Endothelial cell (in vitro differentiated cells): Measurements from ENCODE around the gene NDE1. TPM values are rescaled to one million over a fixed set of nuclear protein-coding genes. Genes with fewer than 3 reads are reported as not detected.
A peak's percentile ranks its signal among the peaks of the same experiment; 100 is the strongest.
"Not testable (repeated sequence)": the region's sequence is repeated elsewhere in the genome, so short reads cannot be mapped to it uniquely, and the experiment has no call there.

ENCODE experiments used
- DNase-seq: peaks from one replicate; pipeline ENCODE4 v3.0.0; 2021; ENCODE audit warnings: low spot score
- H3K27ac Mint-ChIP-seq: one replicate; pipeline ENCODE4 v1.8.0; 2021; ENCODE audit warnings: mixed read lengths, inconsistent platforms; ENCODE audit not compliant: unreplicated experiment
- H3K27me3 Mint-ChIP-seq: one replicate; pipeline ENCODE4 v1.8.0; 2021; ENCODE audit warnings: mild to moderate bottlenecking, moderate library complexity, mixed read lengths, inconsistent platforms; ENCODE audit not compliant: unreplicated experiment
- H3K36me3 Mint-ChIP-seq: one replicate; pipeline ENCODE4 v1.8.0; 2021; ENCODE audit warnings: mild to moderate bottlenecking, low read depth, mixed read lengths, inconsistent platforms; ENCODE audit not compliant: unreplicated experiment
- H3K4me1 Mint-ChIP-seq: one replicate; pipeline ENCODE4 v1.8.0; 2021; ENCODE audit warnings: mild to moderate bottlenecking, mixed read lengths, inconsistent platforms; ENCODE audit not compliant: unreplicated experiment
- H3K4me3 Mint-ChIP-seq: one replicate; pipeline ENCODE4 v1.8.0; 2021; ENCODE audit warnings: mild to moderate bottlenecking, mixed read lengths, inconsistent platforms; ENCODE audit not compliant: unreplicated experiment
- H3K9me3 Mint-ChIP-seq: one replicate; pipeline ENCODE4 v1.8.0; 2021; ENCODE audit warnings: mixed read lengths, inconsistent platforms; ENCODE audit not compliant: unreplicated experiment
- CTCF ChIP-seq: fragments of 200-600 bp; sonication (generic); IDR thresholded peaks from one replicate; pipeline ENCODE4 v1.5.0; 2021; ENCODE audit warnings: antibody characterized with exemption; ENCODE audit not compliant: unreplicated experiment
- total RNA-seq: library from RNA; stranded (reverse); fragmentation: NEBNext Ultra II Directional; extraction: Animal tissue kit (Norgen Biotek cat#: 25700); gene quantifications from one replicate; pipeline ENCODE4 v1.2.1, GENCODE V29; 2021; ENCODE audit not compliant: unreplicated experiment

The NDE1 gene
- total RNA-seq, 1 donor from 2014 or later, result 24.1 TPM

DNA sequence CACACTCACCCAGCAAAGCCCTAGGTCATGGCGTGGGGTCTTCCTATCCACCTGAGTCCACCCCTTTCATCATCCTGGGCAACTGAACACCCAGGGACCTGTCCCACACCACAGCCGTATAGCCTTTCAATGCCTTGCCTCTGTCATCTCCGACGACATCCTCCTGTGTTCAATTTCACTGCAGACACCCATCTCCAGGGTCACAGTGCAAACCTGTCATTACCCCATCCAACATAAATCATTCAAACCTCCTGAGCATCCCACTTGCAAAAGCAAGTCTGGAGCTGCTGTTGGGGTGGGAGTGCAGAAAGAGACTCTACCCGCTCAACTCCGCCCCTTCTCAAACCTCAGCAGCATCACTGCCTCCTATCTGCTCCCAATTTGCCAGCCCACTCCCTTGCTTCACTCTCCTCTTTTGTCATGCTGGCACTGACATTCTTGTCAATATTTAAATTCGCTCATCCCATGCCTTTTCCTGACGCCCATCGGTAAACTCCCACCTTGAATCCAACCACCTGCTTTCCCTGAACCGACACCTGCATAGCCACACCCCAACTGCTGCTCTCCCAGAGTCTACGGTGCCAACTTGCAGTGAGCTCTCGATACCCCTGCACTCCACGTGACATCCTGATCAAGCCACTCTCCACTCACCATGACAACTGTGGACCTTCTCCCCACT lies 44.1 kb upstream of the NDE1 start:
- Mint-ChIP-seq H3K4me3 (peak overlapping the region; percentile 39), H3K4me1 (peaks cover 41% of the 10 kb centered on the region), H3K9me3 (no peaks in the 10 kb centered on the region), H3K36me3 (peaks cover 67% of the 10 kb centered on the region), H3K27me3 (peaks cover 10% of the 10 kb centered on the region), H3K27ac (no peak overlapping the region)
- TF ChIP-seq CTCF, result no peak
- no peak for DNase-seq

- peaks cover 10% of the 10 kb centered on the region for H3K27me3 Mint-ChIP-seq
- no peak overlapping the region for H3K27ac Mint-ChIP-seq
- no peak for TF ChIP-seq CTCF
- no peaks in the 10 kb centered on the region for H3K9me3 Mint-ChIP-seq
- peaks cover 43% of the 10 kb centered on the region for H3K4me1 Mint-ChIP-seq
- H3K4me3 Mint-ChIP-seq, result peak overlapping the region; percentile 39
- peaks cover 62% of the 10 kb centered on the region for H3K36me3 Mint-ChIP-seq
- no peak for DNase-seq
These were observed 43.4 kb upstream of the NDE1 start for GRCh38 chr16:15606518-15607220.

- not testable (repeated sequence) for H3K9me3 Mint-ChIP-seq, DNase-seq, H3K27ac Mint-ChIP-seq, H3K27me3 Mint-ChIP-seq
- peaks cover 58% of the 10 kb centered on the region for H3K36me3 Mint-ChIP-seq
- peaks cover 45% of the 10 kb centered on the region for H3K4me1 Mint-ChIP-seq
- H3K4me3 Mint-ChIP-seq, result peak overlapping the region; percentile 15
These were observed 42.8 kb upstream of the NDE1 start for GRCh38 chr16:15607221-15607699.

DNA sequence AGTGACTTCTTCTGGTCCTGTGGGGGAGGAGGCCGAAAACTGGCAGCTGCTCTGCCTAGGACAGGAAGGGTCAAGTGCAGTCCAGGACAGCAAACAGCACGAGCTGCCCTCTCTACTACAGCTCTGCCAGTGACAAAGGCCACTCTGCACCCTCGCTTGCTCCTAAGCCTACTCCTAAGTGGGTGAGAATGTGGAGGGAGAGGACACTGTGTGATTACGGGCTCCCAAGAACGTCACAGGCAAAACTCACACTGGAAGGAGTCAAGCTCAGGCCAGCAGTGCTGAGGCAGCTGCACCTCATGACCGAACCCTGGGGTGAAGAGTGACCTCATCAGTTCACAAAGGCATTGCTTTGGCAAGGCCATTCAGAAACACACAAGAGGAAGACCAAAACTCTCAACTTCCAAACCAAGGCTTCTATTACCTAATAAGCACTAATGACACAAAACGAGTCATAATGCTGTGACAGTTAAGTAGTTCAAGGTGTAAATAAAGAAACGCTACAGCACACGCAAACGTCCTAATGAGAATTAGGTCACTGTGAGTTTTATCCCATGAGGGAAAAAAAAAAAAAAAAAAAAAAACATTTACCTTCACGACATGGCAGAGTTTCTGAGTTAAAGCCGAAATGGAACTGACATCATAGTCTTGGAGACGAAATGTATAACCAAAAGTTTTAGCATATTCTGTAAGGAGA lies 42.2 kb upstream of the NDE1 start:
- no peaks in the 10 kb centered on the region for H3K9me3 Mint-ChIP-seq
- H3K27ac Mint-ChIP-seq, result no peak overlapping the region
- TF ChIP-seq CTCF, result no peak
- H3K27me3 Mint-ChIP-seq, result peaks cover 10% of the 10 kb centered on the region
- peaks cover 55% of the 10 kb centered on the region for H3K36me3 Mint-ChIP-seq
- H3K4me1 Mint-ChIP-seq, result peaks cover 45% of the 10 kb centered on the region
- peak overlapping the region; percentile 15 for H3K4me3 Mint-ChIP-seq
- no peak for DNase-seq

DNA sequence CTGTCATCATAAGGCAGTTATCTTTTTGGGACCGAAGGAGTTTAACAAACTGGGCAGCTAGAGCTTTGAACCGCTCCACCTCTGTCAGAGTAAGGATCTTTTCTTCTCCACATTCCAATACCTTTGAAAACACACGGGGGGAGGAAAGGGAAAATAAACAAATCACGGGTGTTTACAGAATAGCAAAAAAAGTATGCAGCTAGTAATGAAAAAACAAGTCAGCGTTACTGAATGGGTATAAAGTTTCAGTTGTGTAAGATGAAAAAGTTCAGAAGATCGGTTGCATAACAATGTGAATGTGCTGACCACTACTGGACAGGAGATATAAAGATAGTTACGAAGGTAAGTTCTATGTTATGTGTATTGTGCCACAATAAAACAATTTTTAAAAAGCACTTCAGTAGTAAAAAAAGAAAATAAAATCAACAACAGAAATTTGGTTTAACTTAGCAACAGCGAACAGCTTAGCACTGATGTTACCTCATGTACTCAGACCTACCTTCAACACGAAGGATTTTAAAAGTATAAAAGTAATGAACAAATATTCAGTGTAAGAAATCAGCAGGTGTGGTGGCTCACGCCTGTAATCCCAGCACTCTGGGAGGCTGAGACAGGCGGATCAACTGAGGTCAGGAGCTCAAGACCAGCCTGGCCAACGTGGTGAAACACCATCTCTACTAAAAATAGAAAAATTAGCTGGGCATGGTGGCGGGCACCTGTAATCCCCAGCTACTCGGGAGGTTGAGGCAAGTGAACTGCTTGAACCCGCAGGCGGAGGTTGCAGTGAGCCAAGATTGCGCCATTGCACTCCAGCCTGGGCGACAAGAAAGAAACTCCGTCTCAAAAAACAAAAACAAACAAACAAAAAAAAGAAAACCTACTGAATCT lies 41.4 kb upstream of the NDE1 start:
- H3K27ac Mint-ChIP-seq, result no peak overlapping the region
- H3K27me3 Mint-ChIP-seq, result peaks cover 10% of the 10 kb centered on the region
- H3K4me3 Mint-ChIP-seq, result peak overlapping the region; percentile 3
- TF ChIP-seq CTCF, result no peak
- H3K36me3 Mint-ChIP-seq, result peaks cover 50% of the 10 kb centered on the region
- no peak for DNase-seq
- peaks cover 46% of the 10 kb centered on the region for H3K4me1 Mint-ChIP-seq
- H3K9me3 Mint-ChIP-seq, result no peaks in the 10 kb centered on the region
